ACC112 (cell line): ENCODE results near the gene TMEM165.

Source experiments
- H2AFZ ChIP-seq: fragments of 200-600 bp; sonication (generic); one replicate; pipeline ENCODE4 v1.6.0; 2017; ENCODE audit warnings: antibody characterized with exemption, low read length; ENCODE audit not compliant: unreplicated experiment
- H3K27ac ChIP-seq: fragments of 200-600 bp; sonication (generic); 2 replicates; pipeline ENCODE4 v1.5.1; 2014; ENCODE audit warnings: low read depth, mild to moderate bottlenecking, antibody characterized with exemption, low read length, moderate library complexity
- H3K27me3 ChIP-seq: fragments of 200-600 bp; sonication (generic); 2 replicates; pipeline ENCODE4 v1.6.1; 2014; ENCODE audit warnings: mild to moderate bottlenecking, antibody characterized with exemption, low read length, moderate library complexity, mixed read lengths; ENCODE audit not compliant: insufficient read depth
- H3K36me3 ChIP-seq: fragments of 200-600 bp; sonication (generic); 2 replicates; pipeline ENCODE4 v1.6.1; 2016; ENCODE audit warnings: mild to moderate bottlenecking, antibody characterized with exemption, low read length, moderate library complexity, mixed read lengths; ENCODE audit not compliant: insufficient read depth
- H3K4me1 ChIP-seq: fragments of 200-600 bp; sonication (generic); one replicate; pipeline ENCODE4 v1.6.1; 2016; ENCODE audit warnings: low read length, mixed read lengths; ENCODE audit not compliant: insufficient read depth, unreplicated experiment, control insufficient read depth
- H3K4me3 ChIP-seq: fragments of 200-600 bp; sonication (generic); 2 replicates; pipeline ENCODE4 v1.5.1; 2014; ENCODE audit warnings: mild to moderate bottlenecking, low read depth, low read length
- H3K79me2 ChIP-seq: fragments of 200-600 bp; sonication (generic); one replicate; pipeline ENCODE4 v1.6.0; 2016; ENCODE audit warnings: low read length; ENCODE audit not compliant: control insufficient read depth, unreplicated experiment, insufficient read depth

TMEM165 gene

GRCh38 chr4:55399581-55399980 lies 3.8 kb downstream of the TMEM165 start:
- no peaks in the 10 kb centered on the region for H3K27me3 ChIP-seq
- H3K4me3 ChIP-seq: peak overlapping the region; percentile 91
- peak overlapping the region; percentile 89 for H3K27ac ChIP-seq
- H3K4me1 ChIP-seq: peaks cover 25% of the 10 kb centered on the region
- no peak overlapping the region for H2AFZ ChIP-seq
- peaks cover 81% of the 10 kb centered on the region for H3K79me2 ChIP-seq
- H3K36me3 ChIP-seq: peaks cover 25% of the 10 kb centered on the region

GRCh38 chr4:55405073-55405472 lies 9.3 kb downstream of the TMEM165 start:
- Histone ChIP-seq H3K4me1 (peaks cover 49% of the 10 kb centered on the region), H3K36me3 (peaks cover 46% of the 10 kb centered on the region), H3K4me3 (no peak overlapping the region), H2AFZ (no peak overlapping the region), H3K27me3 (no peaks in the 10 kb centered on the region), H3K27ac (no peak overlapping the region), H3K79me2 (peaks cover 89% of the 10 kb centered on the region)

GRCh38 chr4:55406545-55406944 lies 10.8 kb downstream of the TMEM165 start:
- H3K36me3 ChIP-seq: peaks cover 45% of the 10 kb centered on the region
- H3K27me3 ChIP-seq: no peaks in the 10 kb centered on the region
- no peak overlapping the region for H3K27ac ChIP-seq
- peaks cover 91% of the 10 kb centered on the region for H3K79me2 ChIP-seq
- peaks cover 45% of the 10 kb centered on the region for H3K4me1 ChIP-seq
- H2AFZ ChIP-seq: no peak overlapping the region
- H3K4me3 ChIP-seq: no peak overlapping the region

GRCh38 chr4:55407119-55407518 lies 11.4 kb downstream of the TMEM165 start:
- H3K27me3 ChIP-seq: no peaks in the 10 kb centered on the region
- no peak overlapping the region for H3K27ac ChIP-seq
- peaks cover 45% of the 10 kb centered on the region for H3K4me1 ChIP-seq
- peaks cover 92% of the 10 kb centered on the region for H3K79me2 ChIP-seq
- no peak overlapping the region for H2AFZ ChIP-seq
- no peak overlapping the region for H3K4me3 ChIP-seq
- H3K36me3 ChIP-seq: peaks cover 49% of the 10 kb centered on the region

GRCh38 chr4:55407764-55408163 lies 12.0 kb downstream of the TMEM165 start:
- peaks cover 49% of the 10 kb centered on the region for H3K36me3 ChIP-seq

GRCh38 chr4:55409468-55410171 lies 13.9 kb downstream of the TMEM165 start:
- Histone ChIP-seq H3K79me2 (peaks cover 89% of the 10 kb centered on the region), H3K4me3 (peak overlapping the region; percentile 48), H3K27ac (peak overlapping the region; percentile 54), H3K27me3 (no peaks in the 10 kb centered on the region), H2AFZ (peak overlapping the region; percentile 49), H3K4me1 (peaks cover 42% of the 10 kb centered on the region), H3K36me3 (peaks cover 44% of the 10 kb centered on the region)

More at GRCh38 chr4:55407764-55408163, 12.0 kb downstream of the TMEM165 start:
- peaks cover 91% of the 10 kb centered on the region for H3K79me2 ChIP-seq
- no peak overlapping the region for H2AFZ ChIP-seq
- H3K27me3 ChIP-seq: no peaks in the 10 kb centered on the region
- peaks cover 45% of the 10 kb centered on the region for H3K4me1 ChIP-seq
- H3K27ac ChIP-seq: no peak overlapping the region
- no peak overlapping the region for H3K4me3 ChIP-seq

- H3K4me3 ChIP-seq: no peak overlapping the region
- H3K27ac ChIP-seq: peak overlapping the region; percentile 54
- peaks cover 42% of the 10 kb centered on the region for H3K4me1 ChIP-seq
- H3K79me2 ChIP-seq: peaks cover 89% of the 10 kb centered on the region
- H3K27me3 ChIP-seq: no peaks in the 10 kb centered on the region
- no peak overlapping the region for H2AFZ ChIP-seq
- H3K36me3 ChIP-seq: peaks cover 45% of the 10 kb centered on the region
Measured at GRCh38 chr4:55410431-55410830, 14.7 kb downstream of the TMEM165 start.

GRCh38 chr4:55411621-55412020 lies 15.9 kb downstream of the TMEM165 start:
- Histone ChIP-seq H2AFZ (no peak overlapping the region), H3K4me3 (no peak overlapping the region), H3K36me3 (peaks cover 43% of the 10 kb centered on the region), H3K27me3 (no peaks in the 10 kb centered on the region), H3K79me2 (peaks cover 88% of the 10 kb centered on the region), H3K27ac (no peak overlapping the region), H3K4me1 (peaks cover 37% of the 10 kb centered on the region)

- Histone ChIP-seq H3K27me3 (no peaks in the 10 kb centered on the region), H3K36me3 (peaks cover 54% of the 10 kb centered on the region), H3K27ac (no peak overlapping the region), H3K4me3 (no peak overlapping the region), H3K79me2 (peaks cover 73% of the 10 kb centered on the region), H2AFZ (no peak overlapping the region), H3K4me1 (no peaks in the 10 kb centered on the region)
Measured at GRCh38 chr4:55416176-55416575, 20.4 kb downstream of the TMEM165 start.

GRCh38 chr4:55424791-55425190 lies 29.0 kb downstream of the TMEM165 start:
- peaks cover 55% of the 10 kb centered on the region for H3K36me3 ChIP-seq
- H3K4me3 ChIP-seq: no peak overlapping the region
- H3K27ac ChIP-seq: no peak overlapping the region
- no peaks in the 10 kb centered on the region for H3K4me1 ChIP-seq
- H3K27me3 ChIP-seq: no peaks in the 10 kb centered on the region
- H3K79me2 ChIP-seq: peaks cover 16% of the 10 kb centered on the region
- no peak overlapping the region for H2AFZ ChIP-seq

- no peaks in the 10 kb centered on the region for H3K79me2 ChIP-seq
- no peak overlapping the region for H2AFZ ChIP-seq
- no peaks in the 10 kb centered on the region for H3K4me1 ChIP-seq
- peaks cover 36% of the 10 kb centered on the region for H3K36me3 ChIP-seq
- H3K27ac ChIP-seq: no peak overlapping the region
- no peak overlapping the region for H3K4me3 ChIP-seq
- no peaks in the 10 kb centered on the region for H3K27me3 ChIP-seq
Measured at GRCh38 chr4:55431710-55432336, 36.1 kb downstream of the TMEM165 start.
